Vagina (tissue), 2 donors: ENCODE measurements around the gene LCE3E. TPM values are rescaled to one million over a fixed set of nuclear protein-coding genes. Genes with fewer than 3 reads are reported as not detected.

Experiments used
- DNase-seq, 2 donors: peaks; one replicate each; pipeline ENCODE4 v3.0.0-alpha.2; 2017; ENCODE audit errors: extremely low spot score in 2 of 2
- H3K27ac ChIP-seq: fragments of 200-600 bp; sonication (generic); one replicate; pipeline ENCODE4 v1.5.1; 2019
- H3K27me3 ChIP-seq: fragments of 200-600 bp; sonication (generic); one replicate; pipeline ENCODE4 v1.5.1; 2019
- H3K36me3 ChIP-seq, 2 donors: fragments of 200-600 bp; sonication (generic); one replicate each; pipeline ENCODE4 v1.5.1; 2017 to 2019
- H3K4me1 ChIP-seq: fragments of 200-600 bp; sonication (generic); one replicate; pipeline ENCODE4 v1.5.1; 2019
- H3K4me3 ChIP-seq, 2 donors: fragments of 200-600 bp; sonication (generic); 1 replicate in 1 of 2; 2 replicates in 1 of 2; pipeline ENCODE4 v1.5.1; 2016 to 2019
- H3K9me3 ChIP-seq: fragments of 200-600 bp; sonication (generic); one replicate; pipeline ENCODE4 v1.5.1; 2019
- POLR2A ChIP-seq, 2 donors: fragments of 450-650 bp; IDR thresholded peaks; one replicate each; pipeline ENCODE4 v1.6.1; 2017; ENCODE audit warnings: antibody characterized with exemption in 2 of 2, mild to moderate bottlenecking in 2 of 2, moderate library complexity in 2 of 2
- POLR2AphosphoS5 ChIP-seq, 2 donors: sonication (generic); formaldehyde crosslinking; IDR thresholded peaks; one replicate each; pipeline ENCODE4 v1.9.0; 2017; ENCODE audit warnings: antibody characterized with exemption in 2 of 2, mild to moderate bottlenecking in 2 of 2, low read depth in 1 of 2; ENCODE audit not compliant: insufficient read depth in 1 of 2
- intact Hi-C: fragments of 100-400 bp; cut with DNase I; formaldehyde crosslinking; loops from one replicate; pipeline ENCODE4 v1.15.1; 2023
- total RNA-seq: library from RNA; depleted of rRNA; stranded (reverse); fragments of >200 nt; gene quantifications from one replicate; pipeline ENCODE4 v1.2.3, GENCODE V29; 2016
- TF ChIP-seq, protein P1 (sequence below), 3 experiments: fragments of 450-650 bp in 2 of 3; fragments of 200-600 bp in 1 of 3; sonication (generic) in 1 of 3; IDR thresholded peaks; one replicate each; pipeline ENCODE4 v1.5.1; 2017 to 2019; ENCODE audit warnings: antibody characterized with exemption in 3 of 3, mild to moderate bottlenecking in 2 of 3, moderate library complexity in 2 of 3

The LCE3E gene
- total RNA-seq, 1 donor from 2014 or later: 2.2 TPM

DNA sequence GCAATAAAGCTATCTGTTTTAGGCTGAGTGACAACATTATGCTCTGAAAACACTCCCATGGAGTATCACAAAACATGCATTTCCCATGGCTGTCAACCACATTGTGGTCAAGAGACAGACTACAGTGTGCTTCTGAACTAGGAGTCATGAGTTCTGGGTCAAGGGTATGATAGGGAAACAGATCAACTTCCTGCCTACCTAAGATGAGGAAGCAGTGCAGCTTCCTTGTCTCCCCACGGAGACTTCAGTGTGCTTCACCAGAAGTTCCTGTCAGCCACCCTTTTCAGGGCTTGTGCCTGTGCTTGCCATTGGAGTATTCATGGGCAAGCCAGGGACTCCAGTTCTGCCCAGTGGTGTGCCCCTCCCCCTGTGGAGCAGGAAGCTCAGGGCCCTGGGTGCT, 19.9 kb downstream of the LCE3E start:
- intact Hi-C loops: no loop called here
- no peak overlapping the region for H3K4me3 ChIP-seq
- no peaks in the 10 kb centered on the region for H3K9me3 ChIP-seq
- H3K27ac ChIP-seq: no peak overlapping the region
- DNase-seq: no peak
- no peaks in the 10 kb centered on the region for H3K4me1 ChIP-seq
- TF ChIP-seq POLR2A (IDR thresholded peaks at IDR 0.05) (no peak), POLR2AphosphoS5 (IDR thresholded peaks at IDR 0.05; ENCODE audit: insufficient read depth in 1 of 2, low read depth in 1 of 2) (no peak)
- TF ChIP-seq, protein P1, sequence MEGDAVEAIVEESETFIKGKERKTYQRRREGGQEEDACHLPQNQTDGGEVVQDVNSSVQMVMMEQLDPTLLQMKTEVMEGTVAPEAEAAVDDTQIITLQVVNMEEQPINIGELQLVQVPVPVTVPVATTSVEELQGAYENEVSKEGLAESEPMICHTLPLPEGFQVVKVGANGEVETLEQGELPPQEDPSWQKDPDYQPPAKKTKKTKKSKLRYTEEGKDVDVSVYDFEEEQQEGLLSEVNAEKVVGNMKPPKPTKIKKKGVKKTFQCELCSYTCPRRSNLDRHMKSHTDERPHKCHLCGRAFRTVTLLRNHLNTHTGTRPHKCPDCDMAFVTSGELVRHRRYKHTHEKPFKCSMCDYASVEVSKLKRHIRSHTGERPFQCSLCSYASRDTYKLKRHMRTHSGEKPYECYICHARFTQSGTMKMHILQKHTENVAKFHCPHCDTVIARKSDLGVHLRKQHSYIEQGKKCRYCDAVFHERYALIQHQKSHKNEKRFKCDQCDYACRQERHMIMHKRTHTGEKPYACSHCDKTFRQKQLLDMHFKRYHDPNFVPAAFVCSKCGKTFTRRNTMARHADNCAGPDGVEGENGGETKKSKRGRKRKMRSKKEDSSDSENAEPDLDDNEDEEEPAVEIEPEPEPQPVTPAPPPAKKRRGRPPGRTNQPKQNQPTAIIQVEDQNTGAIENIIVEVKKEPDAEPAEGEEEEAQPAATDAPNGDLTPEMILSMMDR (IDR thresholded peaks at IDR 0.05): no peak
- H3K27me3 ChIP-seq: no peaks in the 10 kb centered on the region
- no peaks in the 10 kb centered on the region for H3K36me3 ChIP-seq

DNA sequence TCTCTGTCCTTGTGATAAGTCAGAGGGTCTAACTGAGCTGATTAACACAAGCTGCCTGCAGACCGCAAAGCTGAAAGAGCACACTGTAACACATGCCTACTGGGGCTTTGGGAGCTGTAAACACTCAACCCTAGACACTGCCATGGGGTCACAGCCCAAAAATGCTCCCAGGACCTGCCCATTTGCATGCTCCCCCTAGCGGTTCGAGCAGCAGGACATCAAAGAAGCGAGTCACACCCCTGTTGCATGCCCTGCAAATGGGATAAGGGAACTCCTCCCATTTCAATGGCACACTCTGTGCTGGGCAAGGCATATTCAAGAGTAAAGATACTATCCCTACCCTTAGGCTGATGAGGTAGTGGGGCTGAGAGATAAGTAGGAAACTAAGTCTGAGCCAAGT, 22.8 kb downstream of the LCE3E start:
- TF ChIP-seq POLR2AphosphoS5 (IDR thresholded peaks at IDR 0.05; ENCODE audit: insufficient read depth in 1 of 2, low read depth in 1 of 2): no peak
- TF ChIP-seq POLR2A (IDR thresholded peaks at IDR 0.05): no peak
- TF ChIP-seq, protein P1 (IDR thresholded peaks at IDR 0.05): no peak
- intact Hi-C loops: no loop called here
- Histone ChIP-seq H3K36me3 (no peaks in the 10 kb centered on the region), H3K27ac (no peak overlapping the region), H3K27me3 (no peaks in the 10 kb centered on the region), H3K4me3 (no peak overlapping the region), H3K9me3 (no peaks in the 10 kb centered on the region), H3K4me1 (no peaks in the 10 kb centered on the region)
- no peak for DNase-seq

DNA sequence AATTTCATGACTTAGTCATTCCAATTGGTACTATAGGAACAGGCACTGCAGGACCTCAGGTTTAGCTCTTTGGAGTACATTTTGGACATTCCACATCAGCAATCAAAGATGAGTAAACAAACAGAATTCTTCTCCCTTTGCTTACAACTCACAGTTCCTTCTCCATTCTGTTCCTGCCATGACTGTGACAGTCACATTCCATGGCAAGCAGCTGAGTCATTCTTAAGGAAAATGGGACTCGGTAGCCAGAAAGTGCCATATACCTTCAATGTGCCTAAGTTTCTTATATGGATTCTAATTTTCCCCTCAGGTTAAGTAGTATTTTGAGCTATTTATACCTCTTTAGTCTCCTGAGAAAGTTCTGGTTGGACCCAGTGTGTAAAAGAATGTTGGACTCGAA, 26.7 kb downstream of the LCE3E start:
- DNase-seq: no peak
- H3K4me3 ChIP-seq: no peak overlapping the region
- H3K4me1 ChIP-seq: no peaks in the 10 kb centered on the region
- no peaks in the 10 kb centered on the region for H3K9me3 ChIP-seq
- TF ChIP-seq, protein P1 (IDR thresholded peaks at IDR 0.05): no peak
- no peak for TF ChIP-seq POLR2A (IDR thresholded peaks at IDR 0.05)
- TF ChIP-seq POLR2AphosphoS5 (IDR thresholded peaks at IDR 0.05; ENCODE audit: insufficient read depth in 1 of 2, low read depth in 1 of 2): no peak
- intact Hi-C loops: no loop called here
- no peaks in the 10 kb centered on the region for H3K36me3 ChIP-seq
- H3K27me3 ChIP-seq: no peaks in the 10 kb centered on the region
- H3K27ac ChIP-seq: no peak overlapping the region

DNA sequence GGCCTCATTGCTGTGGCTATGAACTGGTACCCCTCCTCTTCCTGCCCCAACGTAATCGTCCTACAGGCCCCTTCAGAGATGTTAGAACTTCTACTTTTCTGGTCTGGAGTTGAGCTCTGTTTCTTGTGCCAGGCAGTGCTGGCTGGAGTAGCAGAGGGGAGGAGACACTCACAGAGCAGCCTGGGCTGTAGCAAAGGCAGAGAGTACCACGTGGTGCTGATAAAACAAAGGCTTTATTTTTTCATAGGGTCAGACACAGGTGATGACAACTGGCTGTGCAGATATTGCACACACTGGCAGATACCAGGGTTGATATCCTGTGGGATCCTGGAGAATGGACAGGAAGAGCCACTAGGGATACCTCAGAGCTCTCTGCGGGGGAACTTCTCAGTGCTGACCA, 29.1 kb downstream of the LCE3E start:
- H3K4me3 ChIP-seq: no peak overlapping the region
- H3K27me3 ChIP-seq: no peaks in the 10 kb centered on the region
- no peak for DNase-seq
- intact Hi-C loops: no loop called here
- H3K27ac ChIP-seq: no peak overlapping the region
- TF ChIP-seq, protein P1 (IDR thresholded peaks at IDR 0.05): no peak
- TF ChIP-seq POLR2AphosphoS5 (IDR thresholded peaks at IDR 0.05; ENCODE audit: insufficient read depth in 1 of 2, low read depth in 1 of 2) (no peak), POLR2A (IDR thresholded peaks at IDR 0.05) (no peak)
- no peaks in the 10 kb centered on the region for H3K9me3 ChIP-seq
- no peaks in the 10 kb centered on the region for H3K36me3 ChIP-seq
- no peaks in the 10 kb centered on the region for H3K4me1 ChIP-seq

DNA sequence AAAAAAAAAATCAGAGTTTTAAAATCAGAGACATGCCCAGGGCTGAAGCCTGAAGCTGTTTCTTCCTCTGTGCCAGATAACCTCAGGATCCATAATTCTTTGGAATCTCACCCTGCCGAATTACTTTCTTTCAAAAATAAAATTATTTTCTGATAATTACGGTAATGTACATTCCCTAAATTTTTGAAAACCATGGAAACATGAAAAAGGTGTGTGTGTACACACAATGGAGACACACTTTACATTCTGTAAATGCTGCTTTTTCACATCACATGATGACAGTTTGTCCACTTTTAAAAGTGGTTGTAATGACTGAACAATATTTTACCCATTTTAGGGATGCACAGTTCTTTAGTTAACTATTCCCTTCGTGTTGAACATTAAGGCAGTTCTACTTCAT, 30.8 kb downstream of the LCE3E start:
- no peak for DNase-seq
- H3K9me3 ChIP-seq: peaks cover 2% of the 10 kb centered on the region
- TF ChIP-seq POLR2A (IDR thresholded peaks at IDR 0.05): no peak
- TF ChIP-seq POLR2AphosphoS5 (IDR thresholded peaks at IDR 0.05; ENCODE audit: insufficient read depth in 1 of 2, low read depth in 1 of 2): no peak
- TF ChIP-seq, protein P1 (IDR thresholded peaks at IDR 0.05): no peak
- intact Hi-C loops: no loop called here
- no peak overlapping the region for H3K4me3 ChIP-seq
- no peaks in the 10 kb centered on the region for H3K27me3 ChIP-seq
- H3K4me1 ChIP-seq: no peaks in the 10 kb centered on the region
- H3K27ac ChIP-seq: no peak overlapping the region
- H3K36me3 ChIP-seq: no peaks in the 10 kb centered on the region
